Measurements from ENCODE around the gene OR1C1.
"Not testable (repeated sequence)": the region's sequence is repeated elsewhere in the genome, so short reads cannot be mapped to it uniquely, and the experiment has no call there.

Gene OR1C1

GRCh38 chr1:247760456-247760855 lies at the start of gene OR1C1:
Gene OR1C1, minus strand, starts transcription at chr1:247760556. Its CDS starts 2,150 bp downstream, at chr1:247758406.
- DNase-seq, result no peak

- no peak for DNase-seq
These were observed 37.2 kb upstream of the OR1C1 start for GRCh38 chr1:247797518-247797917.

- DNase-seq, result no peak
These were observed 9.2 kb upstream of the OR1C1 start for GRCh38 chr1:247769603-247770002.

- DNase-seq, result peak; percentile 35
These were observed 6.0 kb downstream of the OR1C1 start for GRCh38 chr1:247754311-247754710.

- no peak for DNase-seq
These were observed 10.5 kb downstream of the OR1C1 start for GRCh38 chr1:247749870-247750269.

- DNase-seq, result no peak
These were observed 12.3 kb downstream of the OR1C1 start, which contains the start of gene OR14A2 for GRCh38 chr1:247748041-247748440. Gene OR14A2, minus strand, starts transcription at chr1:247748141.

GRCh38 chr1:247747616-247748015 lies 12.7 kb downstream of the OR1C1 start:
- DNase-seq, result peak; percentile 90

- peak; percentile 96 for DNase-seq
These were observed 13.9 kb downstream of the OR1C1 start for GRCh38 chr1:247746391-247746935.

GRCh38 chr1:247742215-247742760 lies 18.1 kb downstream of the OR1C1 start:
- DNase-seq, result peak; percentile 95

- DNase-seq, result no peak
These were observed 18.6 kb downstream of the OR1C1 start for GRCh38 chr1:247741756-247742155.

GRCh38 chr1:247740721-247741120 lies 19.6 kb downstream of the OR1C1 start:
- DNase-seq, result peak; percentile 82

GRCh38 chr1:247738315-247738714 lies 22.0 kb downstream of the OR1C1 start, which contains the start of gene OR14K1:
Gene OR14K1, plus strand, starts transcription at chr1:247738615. Its CDS starts 0 bp downstream, at chr1:247738615.
- no peak for DNase-seq

- no peak for DNase-seq
These were observed 39.1 kb downstream of the OR1C1 start for GRCh38 chr1:247721222-247721621.

GRCh38 chr1:247716546-247716945 lies 43.8 kb downstream of the OR1C1 start, which contains the start of gene OR6F1:
Gene OR6F1, minus strand, starts transcription at chr1:247716646. Its CDS starts 3,891 bp downstream, at chr1:247712755.
- no peak for DNase-seq

- no peak for DNase-seq
These were observed 46.6 kb downstream of the OR1C1 start for GRCh38 chr1:247713753-247714152.

GRCh38 chr1:247710681-247711080 lies 49.7 kb downstream of the OR1C1 start:
- not testable (repeated sequence) for DNase-seq

Data from NCI-H226 (cell line).